T-helper 22 cell (primary cell): ENCODE data around the gene HERPUD2.

Source experiments
- DNase-seq: peaks from one replicate; pipeline ENCODE4 v3.0.0-alpha.2; 2020; ENCODE audit warnings: low read depth

Gene HERPUD2, protein sequence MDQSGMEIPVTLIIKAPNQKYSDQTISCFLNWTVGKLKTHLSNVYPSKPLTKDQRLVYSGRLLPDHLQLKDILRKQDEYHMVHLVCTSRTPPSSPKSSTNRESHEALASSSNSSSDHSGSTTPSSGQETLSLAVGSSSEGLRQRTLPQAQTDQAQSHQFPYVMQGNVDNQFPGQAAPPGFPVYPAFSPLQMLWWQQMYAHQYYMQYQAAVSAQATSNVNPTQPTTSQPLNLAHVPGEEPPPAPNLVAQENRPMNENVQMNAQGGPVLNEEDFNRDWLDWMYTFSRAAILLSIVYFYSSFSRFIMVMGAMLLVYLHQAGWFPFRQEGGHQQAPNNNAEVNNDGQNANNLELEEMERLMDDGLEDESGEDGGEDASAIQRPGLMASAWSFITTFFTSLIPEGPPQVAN

DNA sequence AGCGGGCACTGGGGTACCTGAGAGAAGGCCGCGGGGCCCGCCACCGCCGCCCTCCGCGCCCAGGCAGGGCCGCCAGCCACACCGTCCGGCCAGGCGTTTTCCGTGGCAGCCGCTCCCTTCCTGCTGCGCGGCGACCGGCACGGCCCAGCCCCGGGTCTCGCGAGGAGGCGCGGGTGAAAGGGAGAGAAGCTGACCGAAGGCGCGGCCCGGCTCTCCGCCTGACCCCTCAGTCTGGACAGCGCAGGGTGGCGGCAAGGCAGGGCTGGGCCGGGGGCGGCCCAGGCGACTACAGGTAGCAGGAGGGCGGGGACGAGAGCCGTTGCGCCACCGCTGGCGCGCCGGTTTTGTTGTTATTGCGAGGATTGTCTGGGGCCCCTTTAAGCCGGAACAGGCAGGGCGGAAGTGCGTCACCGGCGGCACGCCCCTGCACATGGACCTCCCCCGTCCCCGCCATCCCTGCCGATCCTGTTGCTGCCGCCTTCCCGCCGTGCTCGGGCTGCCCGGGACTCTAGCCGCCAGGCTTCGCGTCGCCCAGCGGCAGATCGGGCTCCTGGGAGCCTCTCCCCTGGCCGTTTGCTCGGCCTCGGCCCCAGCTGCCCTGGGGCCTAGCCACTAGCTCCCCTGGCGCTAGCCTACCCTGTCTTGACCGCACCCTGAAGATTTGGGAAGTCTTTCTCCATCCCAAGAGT, at the start of gene HERPUD2:
HERPUD2 (minus strand) TSS at position 352 of the 689 bp plus-strand sequence. CDS start 805 bp downstream, outside the sequence.
- DNase-seq, result peak; percentile 86

DNA sequence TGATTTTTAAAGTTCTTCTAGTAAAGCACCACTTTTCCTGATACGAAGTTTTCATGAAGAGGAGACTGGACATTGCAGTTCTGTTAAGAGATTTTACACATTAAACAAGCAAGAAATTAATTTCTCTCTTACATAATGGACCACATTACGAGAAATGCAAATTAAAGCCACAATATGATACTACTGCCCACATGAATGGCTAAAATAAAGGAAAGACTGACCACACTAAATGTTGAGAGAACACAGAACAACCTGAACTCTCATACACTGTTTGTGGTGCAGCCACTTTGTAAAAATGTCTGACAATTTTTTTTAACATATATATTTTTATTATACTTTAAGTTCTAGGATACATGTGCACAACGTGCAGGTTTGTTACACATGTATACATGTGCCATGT, 44.0 kb upstream of the HERPUD2 start:
- DNase-seq, result no peak

DNA sequence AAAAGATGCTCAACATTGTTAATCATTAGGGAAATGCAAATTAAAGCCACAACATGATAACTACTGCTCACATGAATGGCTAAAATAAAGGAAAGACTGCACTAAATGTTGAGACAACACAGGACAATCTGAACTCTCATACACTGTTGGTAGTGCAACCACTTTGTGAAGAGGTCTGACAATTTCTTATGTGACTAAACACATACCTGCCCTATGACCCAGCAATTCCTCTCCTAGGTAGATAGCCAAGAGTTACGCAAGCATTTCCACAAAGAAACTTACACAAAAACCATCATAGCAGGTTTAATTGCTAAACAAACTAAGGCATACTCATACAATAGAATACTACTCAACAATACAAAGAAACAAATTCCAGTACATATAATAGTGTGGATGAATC, 41.8 kb upstream of the HERPUD2 start:
- no peak for DNase-seq

DNA sequence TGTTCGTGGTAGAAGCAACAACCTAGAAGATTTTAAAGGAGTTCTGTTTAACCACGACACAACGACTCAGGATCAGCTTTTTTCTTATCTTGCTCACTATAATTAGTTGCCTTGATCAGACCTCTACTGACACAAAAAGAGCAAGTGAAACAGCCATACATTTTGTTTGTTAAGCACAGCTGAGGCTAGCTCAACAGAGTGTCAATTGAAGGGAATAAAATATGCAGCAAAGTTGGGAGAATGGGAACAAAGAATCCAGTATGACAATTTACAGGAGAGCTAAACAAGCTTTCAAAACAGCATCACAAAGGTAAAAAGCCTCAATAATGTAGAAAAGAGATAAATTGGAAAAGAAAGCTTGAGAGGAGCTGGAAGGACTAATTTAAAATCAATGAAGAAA, 40.5 kb upstream of the HERPUD2 start:
- DNase-seq, result no peak

DNA sequence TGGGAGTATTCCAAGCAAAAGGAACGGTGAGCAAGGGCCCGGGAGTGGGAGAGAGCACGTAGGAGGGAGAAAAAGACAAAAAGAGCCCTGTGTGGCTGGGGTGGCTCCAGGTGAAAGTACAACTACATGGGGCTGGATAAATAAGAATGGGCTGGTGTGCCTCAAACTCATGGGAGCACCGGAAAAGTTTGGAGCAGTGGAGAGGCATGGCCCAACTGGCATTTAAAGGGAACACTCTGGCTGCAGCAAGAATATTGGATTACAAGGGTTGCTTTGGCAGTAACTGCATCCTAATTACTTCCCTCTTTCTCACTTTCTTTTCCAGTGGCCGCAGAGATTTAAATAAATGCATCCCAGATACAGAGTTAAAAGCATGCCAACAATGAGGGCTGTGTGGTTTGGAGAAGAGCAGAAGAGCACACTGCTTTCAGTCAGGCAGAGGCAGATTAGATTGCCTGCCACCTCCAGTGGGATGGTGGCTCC, 39.1 kb upstream of the HERPUD2 start:
- no peak for DNase-seq

DNA sequence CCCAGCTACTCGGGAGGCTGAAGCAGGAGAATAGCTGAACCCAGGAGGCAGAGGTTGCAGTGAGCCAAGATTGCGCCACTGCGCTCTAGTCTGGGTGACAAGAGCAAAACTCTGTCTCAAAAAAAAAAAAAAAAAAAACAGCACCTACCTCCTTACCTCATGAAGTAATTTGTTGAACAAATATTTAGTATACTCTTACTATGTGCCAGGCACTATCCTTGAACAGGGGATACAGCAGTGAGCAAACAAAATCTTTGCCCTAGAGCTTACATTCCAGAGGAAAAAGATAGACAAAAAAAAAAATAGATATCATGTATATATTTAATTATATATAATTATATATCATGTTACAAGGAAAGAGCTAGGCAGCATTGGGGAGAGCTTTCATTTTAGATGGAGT, 36.4 kb upstream of the HERPUD2 start:
- no peak for DNase-seq

DNA sequence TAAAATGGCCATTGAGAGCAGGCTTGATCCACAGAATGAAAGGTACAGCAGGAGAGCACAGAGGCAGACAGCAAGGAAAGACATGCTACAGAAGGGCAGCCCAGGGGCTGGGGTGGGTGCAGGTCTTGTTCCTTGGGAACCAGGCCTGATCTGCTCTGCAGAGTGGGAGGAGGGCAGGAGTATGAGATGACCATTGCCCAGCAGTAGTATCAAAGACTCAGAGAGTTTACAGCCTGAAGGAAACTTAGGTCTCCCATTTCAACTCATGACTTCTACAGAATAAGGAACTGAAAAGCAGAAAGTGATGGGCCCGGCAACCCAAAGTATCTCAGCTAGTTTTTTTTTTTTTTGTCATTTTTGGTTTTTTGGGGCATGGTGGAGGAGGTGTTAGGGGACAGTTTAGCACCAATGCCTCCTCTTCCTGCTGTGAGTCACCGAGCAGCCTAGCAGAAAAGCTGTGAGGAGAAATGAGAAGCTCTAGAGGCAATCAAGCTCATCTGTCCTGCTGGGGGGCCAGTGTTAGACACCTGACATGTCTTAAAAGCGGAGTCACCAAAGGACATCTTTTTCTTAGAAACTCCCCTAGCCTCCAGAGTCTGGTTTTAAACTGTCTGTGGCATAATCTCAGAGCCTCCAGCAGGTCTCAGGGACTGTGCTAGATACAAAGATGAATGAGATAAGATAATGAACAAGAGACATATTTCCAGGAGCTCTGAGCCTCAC, 34.3 kb upstream of the HERPUD2 start:
- no peak for DNase-seq

DNA sequence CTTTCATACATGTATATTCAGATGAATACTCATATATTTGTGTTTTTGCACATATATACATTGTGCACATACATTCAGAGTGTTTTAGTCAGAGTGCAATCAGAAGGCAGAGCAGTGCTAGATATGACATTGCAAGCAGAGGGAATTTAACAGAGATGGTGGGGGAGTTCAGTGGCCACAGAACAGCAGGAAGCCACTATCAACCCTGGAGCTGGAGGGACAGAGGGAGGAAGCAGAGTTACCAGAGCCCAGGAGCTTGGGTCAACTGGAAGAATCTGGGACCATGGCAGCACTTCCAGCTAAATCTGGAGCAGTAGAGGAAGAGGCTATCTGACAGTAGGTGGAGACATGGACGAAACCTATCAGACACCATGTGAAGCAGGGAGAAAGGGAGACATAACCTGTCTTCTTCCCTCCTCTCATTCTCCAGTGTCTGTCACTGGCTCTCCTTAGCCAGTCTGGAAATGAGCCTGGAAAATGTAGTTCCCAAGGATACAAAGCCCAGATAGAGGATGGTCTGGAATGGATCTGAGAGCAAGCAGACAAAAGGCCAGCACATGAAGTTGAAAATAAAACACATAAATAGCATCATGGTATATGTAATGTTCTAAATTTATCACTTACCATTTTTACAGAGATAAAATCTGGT, 33.6 kb upstream of the HERPUD2 start:
- DNase-seq, result no peak

DNA sequence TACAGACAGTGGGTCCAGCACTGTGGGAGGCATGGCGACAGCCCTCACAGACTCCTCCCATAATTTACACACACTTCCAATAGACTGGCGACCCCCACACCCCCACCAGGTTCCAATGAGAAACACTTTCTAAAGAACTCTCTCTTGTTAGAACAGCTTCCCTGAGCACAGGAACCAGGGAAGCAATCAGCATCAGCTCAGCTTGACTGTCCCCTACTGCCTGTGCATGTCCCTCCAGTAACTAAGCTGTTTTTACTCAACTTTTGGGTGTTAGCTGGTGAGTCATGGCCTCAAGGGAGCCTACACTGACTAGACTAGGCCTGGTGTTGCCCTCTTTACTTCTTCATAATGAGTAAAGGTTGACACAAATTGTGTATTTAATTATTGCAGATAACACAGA, 32.6 kb upstream of the HERPUD2 start:
- no peak for DNase-seq

DNA sequence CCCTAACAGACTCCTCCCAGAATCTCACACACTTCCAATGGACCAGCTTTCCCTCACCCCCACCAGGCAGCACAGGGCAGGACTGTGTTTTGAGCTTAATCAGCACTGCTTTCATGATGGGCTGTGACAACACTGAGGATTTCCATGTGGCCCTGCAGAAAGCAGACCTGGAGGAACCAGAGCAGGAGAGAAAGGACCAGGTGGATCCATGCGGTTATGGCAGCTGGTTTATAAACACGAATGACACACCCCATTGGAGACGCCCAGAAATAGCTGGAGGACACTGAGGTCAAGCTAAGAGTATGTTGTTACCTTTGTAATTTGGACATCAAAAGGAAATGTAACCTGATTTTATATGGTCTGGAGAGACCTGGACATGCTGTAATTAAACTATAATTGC, 31.7 kb upstream of the HERPUD2 start:
- no peak for DNase-seq

DNA sequence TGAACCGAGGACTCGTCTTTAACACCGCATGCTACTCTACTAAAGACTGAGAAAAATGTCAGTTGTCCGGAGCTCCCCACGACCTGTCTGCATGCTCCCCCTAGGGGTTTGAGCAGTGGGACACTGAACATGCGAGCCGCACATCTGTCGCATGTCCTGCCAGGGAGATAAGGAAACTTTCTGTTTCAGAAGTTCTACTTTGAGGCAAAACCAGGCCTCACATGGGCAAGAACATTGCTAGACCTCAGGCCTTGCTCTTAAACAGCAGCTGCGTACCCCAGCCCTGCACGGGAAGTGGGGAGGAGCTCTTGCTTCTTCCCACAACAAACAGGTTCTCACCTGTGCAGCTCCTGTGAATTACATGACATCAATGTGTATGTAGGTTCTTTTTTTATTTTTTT, 30.3 kb upstream of the HERPUD2 start:
- DNase-seq, result peak; percentile 77

DNA sequence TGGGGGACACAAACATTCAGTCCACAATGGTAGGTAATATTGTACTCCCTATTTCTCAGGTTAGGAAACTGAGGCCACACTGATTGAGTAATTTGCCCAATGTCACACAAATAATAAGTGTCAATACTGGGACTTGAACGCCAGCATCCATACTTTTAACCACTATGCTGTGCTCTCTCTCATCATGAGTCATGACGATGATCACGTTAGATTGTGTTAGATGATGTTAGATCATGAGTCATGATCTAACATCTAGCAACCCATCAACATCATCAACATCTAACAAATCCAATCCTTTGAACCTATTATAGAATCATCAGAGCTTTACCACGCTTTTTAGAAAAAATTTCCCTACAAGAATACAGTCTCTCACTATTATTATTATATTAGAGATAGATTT, 28.1 kb upstream of the HERPUD2 start:
- DNase-seq, result no peak

DNA sequence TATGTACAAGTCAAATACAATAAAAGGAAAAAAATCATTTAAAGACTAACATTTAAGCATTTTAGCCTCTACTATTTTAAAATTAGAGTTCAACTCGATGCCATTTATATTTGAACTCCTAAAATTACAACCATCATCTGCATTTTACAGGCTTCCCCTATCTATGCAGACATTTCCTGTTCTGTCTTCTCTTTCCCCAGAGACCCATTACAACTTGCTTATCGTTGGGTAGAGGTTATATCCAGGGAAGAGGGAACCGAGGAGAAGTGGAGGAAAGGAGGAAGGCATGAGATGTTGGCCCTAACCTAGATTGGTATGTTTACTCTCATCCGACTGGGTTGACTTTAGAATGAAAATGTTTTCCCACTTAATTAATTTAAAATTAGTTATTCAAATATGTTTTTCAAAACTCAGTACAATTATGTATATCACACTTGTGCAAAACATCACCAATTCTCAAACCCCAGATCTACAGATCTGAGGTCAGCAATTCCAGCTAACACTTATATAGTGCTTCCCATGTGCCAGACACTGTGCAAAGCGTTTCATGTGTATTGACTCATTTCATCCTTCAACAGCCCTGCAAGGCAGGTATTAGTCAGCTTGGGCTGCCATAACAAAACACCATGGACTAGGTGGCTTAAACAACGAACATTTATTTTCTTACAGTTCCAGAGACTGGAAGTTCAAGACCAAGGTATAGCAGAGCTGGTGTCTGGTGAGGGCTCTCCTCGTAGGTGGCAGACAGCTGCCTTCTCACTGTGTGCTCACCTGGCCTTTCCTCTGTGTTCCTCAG, 27.3 kb upstream of the HERPUD2 start:
- DNase-seq, result no peak

DNA sequence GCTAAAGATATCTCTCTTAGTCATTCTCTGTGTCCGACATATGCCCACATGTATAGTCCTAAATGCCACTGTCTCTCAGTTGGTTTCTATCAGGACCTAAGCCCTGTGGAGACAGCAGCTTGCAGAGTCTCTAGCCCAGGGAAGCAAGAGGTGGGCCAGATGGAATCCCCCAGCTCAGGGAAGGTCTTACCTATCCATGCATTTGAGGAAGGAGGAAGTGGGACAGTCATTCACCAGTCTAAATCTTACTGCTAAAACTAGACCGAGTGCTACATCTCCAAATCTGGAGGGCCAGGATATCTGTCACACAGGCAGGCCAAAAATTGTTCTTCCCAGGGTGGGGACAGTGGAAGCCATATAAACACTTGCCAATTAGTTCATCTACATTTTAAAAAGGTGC, 26.4 kb upstream of the HERPUD2 start:
- no peak for DNase-seq

DNA sequence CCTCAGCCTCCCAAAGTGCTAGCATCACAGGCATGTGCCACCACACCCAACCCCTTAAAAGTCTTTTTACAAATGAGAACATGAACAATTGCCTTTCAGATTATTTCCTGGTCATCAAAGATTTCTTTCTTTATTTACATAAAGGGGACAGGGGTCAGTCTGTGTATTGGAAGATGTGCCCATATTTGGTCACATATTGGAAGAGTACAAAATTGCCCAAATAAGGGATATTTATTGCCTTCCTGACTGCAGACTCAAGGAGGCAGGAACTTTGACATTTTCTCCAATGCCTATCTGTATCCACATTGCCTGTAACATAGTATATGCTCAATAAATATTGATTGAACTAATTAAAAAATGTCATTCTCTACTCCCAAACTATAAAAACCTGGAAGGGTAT, 25.9 kb upstream of the HERPUD2 start:
- DNase-seq, result no peak

DNA sequence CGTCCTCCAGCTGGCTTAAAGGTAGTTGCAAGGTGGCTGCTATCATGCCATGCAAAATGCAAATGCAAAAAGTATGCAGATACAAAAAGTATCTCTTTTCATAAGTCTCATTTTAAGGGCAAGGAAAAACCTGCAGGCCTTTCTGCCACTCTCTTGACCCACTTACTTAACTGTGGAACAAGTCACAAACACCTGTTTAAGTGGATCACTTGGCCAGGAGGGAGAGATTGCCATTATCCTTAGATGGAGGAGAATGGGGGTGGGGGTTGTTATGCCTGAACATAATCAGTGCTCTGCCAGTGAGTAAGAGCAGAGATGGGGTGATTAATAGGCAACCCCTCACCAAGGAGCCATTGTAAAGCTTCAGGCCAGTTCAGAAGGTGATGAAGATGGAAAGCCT, 25.1 kb upstream of the HERPUD2 start:
- DNase-seq, result no peak

DNA sequence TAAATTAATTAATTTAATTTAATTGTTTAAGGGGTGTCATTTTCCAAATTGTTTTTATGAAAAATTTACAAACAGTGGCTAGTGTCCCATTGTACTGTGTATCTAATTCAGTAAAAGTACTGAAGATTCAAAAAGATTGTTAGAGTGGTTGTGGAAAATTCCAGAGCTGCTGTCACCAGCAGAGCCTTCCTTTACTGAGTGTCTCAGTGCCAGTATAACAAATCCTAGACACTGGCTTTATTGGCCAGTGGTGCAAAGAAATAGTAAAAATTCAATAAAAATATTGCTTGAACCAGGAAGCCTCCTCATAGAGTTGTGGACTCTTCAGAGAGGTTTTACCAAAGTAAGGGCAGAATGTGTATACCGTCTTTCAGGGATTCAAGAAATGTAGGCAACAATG, 23.1 kb upstream of the HERPUD2 start:
- DNase-seq, result no peak

DNA sequence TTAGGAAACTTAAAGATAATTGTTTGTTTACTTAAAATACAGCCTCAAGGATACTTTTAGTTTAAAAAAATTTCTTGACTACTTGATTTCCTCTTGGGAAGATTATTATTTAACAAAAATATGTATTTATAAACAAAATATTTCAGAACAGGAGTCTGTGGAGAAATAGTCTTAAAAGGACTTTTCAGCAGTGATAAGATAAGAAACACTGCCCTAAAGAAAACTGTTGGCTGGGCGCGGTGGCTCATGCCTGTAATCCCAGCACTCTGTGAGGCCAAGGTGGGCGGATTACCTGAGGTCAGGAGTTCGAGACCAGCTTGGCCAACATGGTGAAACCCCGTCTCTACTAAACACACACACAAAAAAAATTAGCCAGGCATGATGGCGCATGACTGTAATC, 22.6 kb upstream of the HERPUD2 start:
- no peak for DNase-seq

DNA sequence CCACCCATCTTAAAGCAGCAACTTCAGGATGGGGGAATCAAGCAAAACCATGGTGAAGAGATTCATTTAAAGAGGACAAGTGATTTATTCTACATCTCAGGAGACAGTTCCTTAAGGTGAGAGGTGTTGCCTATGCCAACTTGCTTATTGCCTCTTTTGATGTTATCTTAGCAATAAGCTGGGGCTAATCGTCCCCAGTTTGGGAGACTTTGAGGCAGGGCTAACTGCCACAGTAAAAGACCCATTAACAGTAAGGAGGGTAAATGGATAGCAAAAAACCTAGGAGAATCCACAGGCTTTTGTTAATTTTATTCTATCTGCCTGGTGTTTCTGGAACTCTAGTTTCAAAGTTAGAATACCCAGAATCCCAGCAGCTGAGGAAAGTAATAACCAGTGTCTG, 22.1 kb upstream of the HERPUD2 start:
- no peak for DNase-seq

DNA sequence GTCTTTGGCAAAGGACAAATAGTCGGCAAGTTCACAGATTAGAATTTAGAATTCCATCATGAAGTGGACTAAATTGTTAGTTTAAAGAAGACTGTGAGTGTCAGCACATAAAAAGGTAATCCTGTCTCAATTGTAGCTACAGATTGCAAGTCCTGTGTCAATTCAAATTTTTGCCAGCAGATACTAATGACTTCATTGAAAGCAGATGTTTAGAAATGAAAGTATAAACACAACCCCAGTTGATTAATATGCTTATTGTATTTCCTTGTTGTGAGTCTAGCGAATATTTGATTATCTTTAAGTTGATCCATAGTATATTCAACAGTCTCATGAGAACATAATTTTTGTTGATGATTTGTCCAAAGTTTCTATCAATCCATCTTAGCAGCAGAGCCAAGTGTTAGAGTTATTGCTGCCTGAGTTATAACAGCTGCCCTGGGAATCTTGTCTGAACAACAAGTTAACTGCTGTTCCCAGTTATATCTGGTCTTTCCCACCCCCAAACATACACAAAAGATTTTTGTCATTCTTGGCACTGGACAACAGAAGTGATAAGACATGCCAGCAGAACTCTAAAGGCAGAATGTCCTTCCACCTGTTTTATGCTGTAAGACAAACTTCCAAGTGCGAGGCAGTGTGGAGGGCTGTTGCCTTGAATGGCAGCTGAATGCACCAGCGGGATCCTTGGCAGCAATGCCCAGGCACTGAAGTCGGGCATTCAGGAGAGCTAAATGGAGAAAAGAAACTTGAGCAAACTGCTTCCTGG, 21.3 kb upstream of the HERPUD2 start:
- no peak for DNase-seq

DNA sequence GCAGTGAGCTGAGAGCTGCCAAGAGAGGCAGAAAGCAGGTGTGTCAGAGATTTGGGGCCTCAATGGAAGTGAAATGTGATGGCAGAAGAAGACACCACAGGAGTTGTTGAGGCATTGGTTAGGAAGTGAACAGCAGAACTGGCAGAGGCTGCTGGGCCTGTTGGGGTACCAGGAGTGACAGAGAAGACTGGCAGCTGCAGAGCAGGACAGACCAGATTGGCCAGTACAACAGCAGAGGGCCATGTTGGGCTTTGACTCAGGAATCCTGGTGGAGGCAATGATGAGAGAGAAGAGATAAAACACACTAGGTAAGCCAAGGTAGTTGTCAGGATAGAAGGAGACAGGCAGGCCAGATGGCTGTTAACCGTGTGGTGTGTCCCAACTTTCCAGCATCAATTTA, 19.9 kb upstream of the HERPUD2 start:
- DNase-seq, result no peak
